ENCODE results near the gene TLE4.

Gene TLE4

DNA sequence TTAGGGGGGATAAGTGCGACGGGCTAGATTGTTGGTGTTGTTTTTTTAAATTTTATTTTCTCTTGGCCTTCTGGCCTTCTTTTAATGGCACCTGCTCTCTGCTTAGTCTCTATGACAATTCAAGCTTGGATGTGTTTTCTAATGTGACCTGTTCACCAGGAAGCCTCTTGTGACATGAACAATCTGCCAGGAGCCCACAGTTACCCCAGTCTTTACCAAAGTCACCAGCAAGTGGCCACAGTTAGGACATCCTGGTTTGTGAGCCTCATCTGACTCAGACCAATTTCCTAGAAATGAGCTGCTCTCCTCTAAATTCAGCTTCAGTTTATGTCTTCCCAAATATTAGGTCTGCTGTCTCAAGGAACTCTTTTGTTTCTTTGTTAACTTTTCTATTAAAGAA lies 135.8 kb downstream of the TLE4 start:
- Mint-ChIP-seq H3K27ac (no peak overlapping the region), H3K4me1 (ENCODE audit: low read depth in 2 of 2) (peaks cover 10 to 17% of the 10 kb centered on the region in 2 donors), H3K36me3 (ENCODE audit: insufficient read depth) (peaks cover 29% of the 10 kb centered on the region), H3K4me3 (no peak overlapping the region), H3K9me3 (no peaks in the 10 kb centered on the region), H3K27me3 (no peaks in the 10 kb centered on the region)
- DNase-seq = no peak
- ATAC-seq (replicated peaks) = no peak

DNA sequence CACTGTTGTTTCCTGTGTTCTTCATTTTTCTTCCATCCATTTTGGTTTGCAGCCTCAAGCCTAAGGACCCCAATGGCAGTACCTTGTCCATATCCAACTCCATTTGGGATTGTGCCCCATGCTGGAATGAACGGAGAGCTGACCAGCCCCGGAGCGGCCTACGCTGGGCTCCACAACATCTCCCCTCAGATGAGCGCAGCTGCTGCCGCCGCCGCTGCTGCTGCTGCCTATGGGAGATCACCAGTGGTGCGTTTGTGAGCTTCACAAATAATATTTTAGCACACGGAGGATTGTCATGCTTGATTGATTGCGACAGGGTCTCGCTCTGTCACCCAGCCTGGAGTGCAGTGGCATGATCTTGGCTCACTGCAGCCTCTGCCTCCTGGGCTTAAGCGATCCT lies 136.8 kb downstream of the TLE4 start:
- DNase-seq (no peak), ATAC-seq (replicated peaks) (no peak)
- Mint-ChIP-seq H3K36me3 (ENCODE audit: insufficient read depth) (peaks cover 31% of the 10 kb centered on the region), H3K27me3 (no peaks in the 10 kb centered on the region), H3K4me1 (ENCODE audit: low read depth in 2 of 2) (peaks cover 7 to 17% of the 10 kb centered on the region in 2 donors), H3K9me3 (no peaks in the 10 kb centered on the region), H3K27ac (no peak overlapping the region), H3K4me3 (no peak overlapping the region)

DNA sequence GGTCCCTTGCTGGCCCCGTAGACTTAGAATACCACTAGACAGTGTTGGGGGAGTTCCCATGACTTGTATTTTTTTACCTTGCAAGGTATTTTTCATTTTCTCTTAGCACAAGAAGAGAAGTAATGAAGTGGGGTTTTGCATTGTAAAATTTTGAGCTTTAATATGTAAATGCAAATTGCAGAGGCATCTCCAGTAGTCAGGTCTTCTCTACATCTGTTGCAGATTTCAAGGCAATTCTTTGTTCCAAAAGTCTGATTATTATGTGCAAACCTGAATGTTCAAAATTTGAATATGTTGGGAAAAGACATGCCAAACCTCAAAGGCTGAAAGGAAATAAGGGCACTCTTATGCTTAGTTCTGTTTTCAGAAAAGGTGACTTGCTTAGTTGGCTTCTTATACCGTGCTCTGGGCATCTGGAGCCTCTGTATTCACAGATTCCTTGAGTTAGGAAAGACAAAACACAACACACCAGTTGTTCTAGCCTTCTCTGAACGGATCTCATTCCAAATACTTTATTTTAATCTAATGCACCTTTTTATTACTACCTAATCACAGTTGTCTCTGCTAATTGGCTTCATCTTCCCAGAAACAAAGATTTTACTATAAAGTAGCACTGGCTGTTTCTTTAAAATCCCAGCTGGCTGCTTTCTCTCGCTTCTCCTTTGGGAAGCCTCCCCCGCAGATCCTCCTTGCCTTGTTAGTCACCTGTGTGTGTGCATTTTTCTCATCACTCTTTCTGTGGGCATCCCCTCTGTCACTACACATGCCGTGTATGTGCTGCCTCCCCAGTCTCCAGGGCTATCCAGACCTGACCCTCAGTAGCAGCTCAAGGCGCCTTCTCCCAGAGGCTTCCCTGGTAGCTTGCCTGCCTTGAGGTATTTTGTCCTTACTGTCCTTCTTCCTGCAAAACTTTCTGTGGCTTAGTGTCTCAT lies 138.2 kb downstream of the TLE4 start:
- ATAC-seq (replicated peaks) (no peak), DNase-seq (no peak)
- Mint-ChIP-seq H3K27me3 (no peaks in the 10 kb centered on the region), H3K4me1 (ENCODE audit: low read depth in 2 of 2) (peaks cover 7 to 11% of the 10 kb centered on the region in 2 donors), H3K9me3 (no peaks in the 10 kb centered on the region), H3K4me3 (no peak overlapping the region), H3K27ac (peak overlapping the region in 1 of 2 donors; percentile 39), H3K36me3 (ENCODE audit: insufficient read depth) (peaks cover 32% of the 10 kb centered on the region)

DNA sequence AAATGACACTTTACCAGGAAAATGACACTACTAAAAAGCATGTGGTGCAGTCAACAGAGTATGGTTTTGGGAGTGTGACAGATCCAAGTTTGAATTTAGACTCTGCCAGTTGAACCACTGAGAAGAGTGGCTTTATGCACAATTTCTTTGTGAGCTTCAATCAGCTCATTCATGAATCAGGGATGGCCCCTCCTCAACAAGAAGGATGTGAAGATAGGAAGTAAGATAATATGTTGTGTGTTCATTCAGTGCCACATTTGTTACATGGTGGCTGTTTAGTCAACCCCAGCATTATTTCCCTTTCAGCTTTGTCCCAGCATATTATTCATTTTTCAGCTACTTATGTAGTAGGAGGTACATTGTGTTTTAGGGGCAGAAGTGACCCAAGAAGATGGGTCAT lies 140.1 kb downstream of the TLE4 start:
- ATAC-seq (replicated peaks) (no peak), DNase-seq (no peak)
- no peak overlapping the region for H3K27ac Mint-ChIP-seq
- H3K4me3 Mint-ChIP-seq = no peak overlapping the region
- no peaks in the 10 kb centered on the region for H3K27me3 Mint-ChIP-seq
- H3K9me3 Mint-ChIP-seq = no peaks in the 10 kb centered on the region
- peaks cover 20% of the 10 kb centered on the region for H3K36me3 Mint-ChIP-seq (ENCODE audit: insufficient read depth)
- peaks cover 6% of the 10 kb centered on the region in 2 donors for H3K4me1 Mint-ChIP-seq (ENCODE audit: low read depth in 2 of 2)

DNA sequence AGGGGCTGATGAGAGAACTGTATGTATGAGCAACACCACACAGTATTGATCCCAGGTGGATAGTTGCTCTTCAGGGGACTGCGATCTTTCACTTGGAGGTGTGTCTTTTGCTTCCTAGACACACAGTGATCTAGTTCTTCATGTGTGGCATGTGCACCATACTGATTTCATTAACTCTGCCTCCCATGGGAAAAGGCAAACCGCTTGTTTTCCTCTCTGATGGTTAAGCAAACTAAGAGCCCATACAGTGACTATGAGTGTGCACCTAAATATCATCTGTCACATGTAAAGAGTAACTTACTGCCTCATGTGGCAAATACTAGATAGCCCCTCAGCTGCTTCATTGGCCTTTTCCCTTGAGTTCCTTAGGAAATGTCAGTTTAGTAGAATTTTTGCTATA lies 147.3 kb downstream of the TLE4 start:
- H3K36me3 Mint-ChIP-seq (ENCODE audit: insufficient read depth) = peaks cover 52% of the 10 kb centered on the region

DNA sequence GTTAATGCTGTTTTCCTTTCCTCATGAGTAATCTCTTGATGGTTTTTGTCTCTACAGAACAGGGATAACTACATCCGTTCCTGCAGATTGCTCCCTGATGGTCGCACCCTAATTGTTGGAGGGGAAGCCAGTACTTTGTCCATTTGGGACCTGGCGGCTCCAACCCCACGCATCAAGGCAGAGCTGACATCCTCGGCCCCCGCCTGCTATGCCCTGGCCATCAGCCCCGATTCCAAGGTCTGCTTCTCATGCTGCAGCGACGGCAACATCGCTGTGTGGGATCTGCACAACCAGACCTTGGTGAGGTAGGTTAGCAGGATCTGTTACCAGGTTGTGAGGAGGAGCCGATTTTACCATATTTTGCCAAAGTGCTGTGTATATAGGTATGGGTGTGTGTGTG lies 148.2 kb downstream of the TLE4 start:
- Mint-ChIP-seq H3K27me3 (no peaks in the 10 kb centered on the region), H3K36me3 (ENCODE audit: insufficient read depth) (peaks cover 55% of the 10 kb centered on the region), H3K27ac (no peak overlapping the region), H3K4me3 (no peak overlapping the region), H3K4me1 (ENCODE audit: low read depth in 2 of 2) (peaks cover 0 to 5% of the 10 kb centered on the region in 2 donors), H3K9me3 (no peaks in the 10 kb centered on the region)
- DNase-seq = no peak
- no peak for ATAC-seq (replicated peaks)

More for the DNA sequence above, 147.3 kb downstream of the TLE4 start:
- Mint-ChIP-seq H3K9me3 (no peaks in the 10 kb centered on the region), H3K27me3 (no peaks in the 10 kb centered on the region), H3K4me1 (ENCODE audit: low read depth in 2 of 2) (peaks cover 0 to 5% of the 10 kb centered on the region in 2 donors), H3K4me3 (no peak overlapping the region), H3K27ac (no peak overlapping the region)
- DNase-seq (no peak), ATAC-seq (replicated peaks) (no peak)

DNA sequence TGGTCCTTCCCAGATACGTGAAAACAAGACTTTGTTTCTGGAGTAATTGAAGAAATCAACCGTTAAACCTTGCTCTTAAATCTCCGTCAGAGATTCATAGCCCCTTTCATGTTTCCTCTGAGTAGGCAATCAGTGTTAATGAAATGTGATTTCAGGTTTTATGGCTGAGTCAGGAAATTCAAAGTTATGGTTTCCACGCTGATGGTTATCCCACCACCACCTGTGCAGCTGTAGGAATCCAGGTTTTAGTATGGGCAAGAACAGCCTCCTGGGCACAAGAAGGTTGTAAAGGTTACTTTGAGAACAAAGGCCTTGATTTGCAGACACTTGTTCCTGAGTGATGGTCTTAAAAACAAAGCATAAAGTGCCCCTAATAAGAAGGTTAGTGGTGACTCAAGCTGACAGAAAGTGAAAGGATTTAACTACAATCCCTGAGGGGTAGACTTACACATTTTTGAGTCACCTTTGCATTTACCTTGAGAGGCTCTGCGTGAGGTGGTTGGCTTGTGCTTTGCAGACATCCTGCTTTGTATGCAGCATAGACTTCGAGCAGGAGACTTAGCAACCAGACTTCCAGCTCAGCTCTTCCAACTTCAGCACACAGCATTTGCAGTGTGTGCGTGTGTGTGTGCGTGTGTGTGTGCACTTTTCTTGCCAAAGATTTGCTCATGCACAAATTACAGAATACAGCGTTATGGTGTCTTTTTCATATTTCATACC lies 159.6 kb downstream of the TLE4 start:
- no peak for ATAC-seq (replicated peaks)
- Mint-ChIP-seq H3K27ac (no peak overlapping the region), H3K4me1 (ENCODE audit: low read depth in 2 of 2) (peaks cover 0 to 3% of the 10 kb centered on the region in 2 donors), H3K36me3 (ENCODE audit: insufficient read depth) (peaks cover 11% of the 10 kb centered on the region), H3K9me3 (peaks cover 0 to 7% of the 10 kb centered on the region in 2 donors), H3K4me3 (no peak overlapping the region), H3K27me3 (no peaks in the 10 kb centered on the region)
- DNase-seq = no peak

DNA sequence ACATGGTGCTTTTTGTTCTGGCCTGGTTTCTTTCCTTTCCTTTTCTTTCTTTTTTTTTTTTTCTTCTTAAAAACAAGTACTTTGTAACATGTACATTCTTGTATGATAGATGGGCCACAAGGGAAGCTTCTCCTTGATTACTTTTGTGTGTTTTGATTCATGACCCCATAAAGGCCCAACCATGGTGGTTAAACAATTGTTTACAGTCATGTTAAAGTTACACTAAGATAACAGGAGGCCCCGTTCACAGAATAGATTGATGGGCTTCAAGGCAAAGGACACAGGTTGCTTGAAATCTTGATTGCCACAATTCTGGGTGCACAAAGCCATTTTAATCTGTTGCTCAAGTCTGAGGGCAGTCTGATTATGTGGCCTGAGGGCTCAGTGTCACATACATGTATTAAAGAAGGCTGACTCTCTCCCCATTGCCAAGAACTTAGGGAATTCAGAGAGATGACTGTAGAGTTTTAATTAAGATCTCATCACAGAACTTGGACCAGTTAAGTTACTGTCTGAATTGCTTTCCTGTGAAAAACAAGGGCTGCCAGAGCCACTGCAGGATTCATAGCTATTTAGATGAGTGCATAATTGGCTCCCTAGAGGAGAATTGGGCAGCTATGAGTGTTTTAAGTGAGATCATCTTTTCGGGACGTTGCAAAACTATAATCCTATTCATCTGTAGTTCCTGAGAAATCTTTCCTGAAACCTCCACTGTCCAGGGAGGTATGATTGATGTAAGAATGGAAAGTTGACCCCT lies 163.4 kb downstream of the TLE4 start:
- H3K27ac Mint-ChIP-seq = no peak overlapping the region
- no peak overlapping the region for H3K4me3 Mint-ChIP-seq
- H3K4me1 Mint-ChIP-seq (ENCODE audit: low read depth in 2 of 2) = peaks cover 0 to 3% of the 10 kb centered on the region in 2 donors
- DNase-seq (no peak), ATAC-seq (replicated peaks) (no peak)
- peaks cover 0 to 7% of the 10 kb centered on the region in 2 donors for H3K9me3 Mint-ChIP-seq
- no peaks in the 10 kb centered on the region for H3K36me3 Mint-ChIP-seq (ENCODE audit: insufficient read depth)
- H3K27me3 Mint-ChIP-seq = no peaks in the 10 kb centered on the region

DNA sequence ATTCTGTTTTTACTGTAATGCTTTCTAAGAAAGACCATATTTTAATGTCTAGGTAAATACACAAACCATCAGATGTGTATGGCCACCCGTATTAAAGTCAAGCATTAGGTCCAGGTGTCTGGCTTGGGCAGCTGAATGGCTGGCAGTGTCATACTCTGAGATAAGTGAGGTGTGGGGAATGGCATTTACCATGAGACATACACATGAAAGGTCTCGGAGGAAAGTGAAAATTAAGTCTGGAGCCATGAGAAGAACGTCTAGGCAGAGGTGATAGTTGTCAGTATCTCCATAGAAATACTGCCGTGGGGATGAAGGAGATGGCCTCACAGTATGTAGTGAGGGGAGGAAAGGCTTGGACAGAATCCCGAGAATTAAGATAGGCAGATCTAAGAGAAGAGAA lies 164.3 kb downstream of the TLE4 start:
- H3K36me3 Mint-ChIP-seq (ENCODE audit: insufficient read depth) = no peaks in the 10 kb centered on the region
- peaks cover 0 to 3% of the 10 kb centered on the region in 2 donors for H3K4me1 Mint-ChIP-seq (ENCODE audit: low read depth in 2 of 2)
- DNase-seq (no peak), ATAC-seq (replicated peaks) (no peak)
- H3K27me3 Mint-ChIP-seq = no peaks in the 10 kb centered on the region
- H3K4me3 Mint-ChIP-seq = no peak overlapping the region
- no peak overlapping the region for H3K27ac Mint-ChIP-seq
- H3K9me3 Mint-ChIP-seq = peaks cover 0 to 7% of the 10 kb centered on the region in 2 donors

DNA sequence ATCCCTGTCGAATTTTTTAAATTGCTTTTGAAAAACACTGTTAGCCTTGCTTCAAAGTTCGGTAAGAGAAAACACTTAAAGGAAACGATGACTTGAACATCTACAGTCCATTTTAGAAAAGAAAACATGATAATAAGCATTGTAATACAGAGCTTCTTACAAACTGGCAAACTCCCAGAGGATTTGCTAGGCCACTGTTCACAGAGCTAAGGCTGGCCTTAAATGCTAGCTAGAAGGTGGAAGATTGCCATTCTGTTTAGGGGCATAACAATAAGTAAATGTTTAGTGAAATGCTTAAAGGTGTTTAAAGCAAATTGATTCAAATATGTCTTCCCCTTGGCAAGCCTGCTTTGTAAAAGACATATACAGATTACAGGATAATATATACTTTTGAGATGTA lies 169.6 kb downstream of the TLE4 start:
- DNase-seq (no peak), ATAC-seq (replicated peaks) (no peak)
- Mint-ChIP-seq H3K36me3 (ENCODE audit: insufficient read depth) (no peaks in the 10 kb centered on the region), H3K4me3 (no peak overlapping the region), H3K4me1 (ENCODE audit: low read depth in 2 of 2) (no peaks in the 10 kb centered on the region), H3K27me3 (no peaks in the 10 kb centered on the region), H3K27ac (peak overlapping the region in 1 of 2 donors; percentile 14), H3K9me3 (no peaks in the 10 kb centered on the region)

DNA sequence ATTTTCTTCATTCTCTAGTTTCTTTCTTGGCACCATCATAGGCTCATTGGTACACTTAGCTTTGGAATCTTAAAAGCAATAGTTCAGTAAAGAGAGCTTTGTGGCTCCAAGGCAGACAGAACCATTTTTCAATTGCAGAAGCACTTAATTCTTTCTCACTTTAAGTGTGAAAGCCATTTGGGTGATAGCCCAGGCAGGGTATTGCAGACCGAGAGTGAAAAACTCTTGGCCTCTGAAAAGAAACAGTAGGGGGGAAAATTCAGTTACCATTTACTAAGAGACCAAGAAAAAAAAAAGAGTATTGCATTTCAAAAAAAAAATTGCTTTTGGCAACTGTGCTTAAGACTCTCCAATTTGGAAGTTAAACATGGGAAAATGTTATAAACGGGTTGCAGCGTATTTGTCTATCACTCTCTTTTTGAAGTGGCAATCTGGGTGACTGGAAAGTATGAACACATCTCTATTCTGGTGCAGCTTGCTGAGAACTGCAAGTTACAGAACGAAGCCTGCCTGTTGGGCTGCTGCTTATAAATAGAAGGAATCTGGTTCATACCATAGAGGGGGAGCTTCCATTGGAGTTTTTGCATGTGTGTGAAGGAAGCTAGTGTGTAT lies 170.5 kb downstream of the TLE4 start:
- no peaks in the 10 kb centered on the region for H3K9me3 Mint-ChIP-seq
- H3K27ac Mint-ChIP-seq = no peak overlapping the region
- H3K4me3 Mint-ChIP-seq = no peak overlapping the region
- DNase-seq = no peak
- no peak for ATAC-seq (replicated peaks)
- H3K36me3 Mint-ChIP-seq (ENCODE audit: insufficient read depth) = no peaks in the 10 kb centered on the region
- H3K27me3 Mint-ChIP-seq = no peaks in the 10 kb centered on the region
- H3K4me1 Mint-ChIP-seq (ENCODE audit: low read depth in 2 of 2) = no peaks in the 10 kb centered on the region

DNA sequence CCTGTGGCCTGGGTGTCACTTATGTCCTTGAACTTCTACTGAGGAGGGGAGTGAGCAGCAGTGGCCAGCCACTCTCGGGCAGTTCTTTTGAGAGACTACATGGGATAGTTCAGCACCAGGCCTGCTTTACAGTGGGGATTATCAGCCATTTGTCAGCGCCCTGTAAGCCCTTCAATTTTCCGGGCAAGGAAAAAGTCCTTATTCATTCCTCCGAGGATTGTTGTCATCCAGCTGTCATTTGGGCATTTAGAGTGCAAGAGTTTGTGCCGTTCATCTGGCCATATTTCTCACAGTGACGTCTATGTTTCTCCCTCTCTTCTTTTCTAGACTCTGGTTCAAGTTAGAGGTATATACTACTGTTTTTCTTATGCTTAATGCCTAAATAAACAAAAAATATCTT lies 172.8 kb downstream of the TLE4 start:
- no peaks in the 10 kb centered on the region for H3K27me3 Mint-ChIP-seq
- ATAC-seq (replicated peaks) = no peak
- H3K36me3 Mint-ChIP-seq (ENCODE audit: insufficient read depth) = no peaks in the 10 kb centered on the region
- DNase-seq = no peak
- no peak overlapping the region for H3K4me3 Mint-ChIP-seq
- H3K27ac Mint-ChIP-seq = no peak overlapping the region
- no peaks in the 10 kb centered on the region for H3K9me3 Mint-ChIP-seq
- H3K4me1 Mint-ChIP-seq (ENCODE audit: low read depth in 2 of 2) = no peaks in the 10 kb centered on the region

DNA sequence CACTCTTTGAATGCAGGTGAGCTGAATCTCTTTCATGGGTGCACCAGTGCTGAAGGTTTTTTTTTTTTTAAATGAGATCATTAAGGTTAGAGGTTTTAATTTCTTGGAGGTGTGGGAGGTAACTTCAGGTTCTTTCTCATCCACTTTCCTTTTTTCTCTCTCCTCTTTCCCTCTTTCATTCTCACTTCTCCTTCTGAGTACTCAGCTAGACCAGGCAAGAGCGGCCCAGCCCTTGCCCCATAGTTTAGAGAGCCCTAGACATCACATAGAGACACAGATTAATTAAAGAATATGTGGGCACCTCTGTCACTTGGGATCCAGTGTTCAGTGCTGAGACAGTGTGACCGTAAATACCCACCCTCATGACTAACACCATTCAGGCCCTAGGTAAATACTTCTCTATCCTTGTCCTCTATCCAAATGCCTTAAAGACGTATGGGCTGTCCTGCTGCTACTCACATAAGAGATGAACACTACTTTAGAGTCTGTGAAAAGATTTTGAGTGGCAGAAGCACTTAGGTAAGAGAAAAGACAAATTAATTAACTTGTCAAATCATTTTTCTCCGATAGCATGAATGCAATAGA lies 174.1 kb downstream of the TLE4 start:
- no peaks in the 10 kb centered on the region for H3K4me1 Mint-ChIP-seq (ENCODE audit: low read depth in 2 of 2)
- H3K4me3 Mint-ChIP-seq = no peak overlapping the region

More for the DNA sequence above, 174.1 kb downstream of the TLE4 start:
- Mint-ChIP-seq H3K9me3 (no peaks in the 10 kb centered on the region), H3K27me3 (no peaks in the 10 kb centered on the region), H3K27ac (no peak overlapping the region), H3K36me3 (ENCODE audit: insufficient read depth) (no peaks in the 10 kb centered on the region)
- ATAC-seq (replicated peaks) = no peak
- DNase-seq = no peak
